GM19468 (cell line): Measurements from ENCODE around the gene CTBP2.
"Not testable (repeated sequence)": the region's sequence is repeated elsewhere in the genome, so short reads cannot be mapped to it uniquely, and the experiment has no call there.

Experiments used
- ATAC-seq: cut with Tn5 transposase; IDR thresholded peaks from one replicate; pipeline ENCODE4 v1.9.1; 2021; ENCODE audit warnings: mild to moderate bottlenecking, moderate library complexity, moderate number of reproducible peaks; ENCODE audit not compliant: unreplicated experiment; ENCODE audit errors: extremely low read depth

The CTBP2 gene

GRCh38 chr10:124993736-124994451 lies 166.5 kb downstream of the CTBP2 start:
- no peak for ATAC-seq

- ATAC-seq = no peak
Observed at GRCh38 chr10:124993345-124993708, 167.0 kb downstream of the CTBP2 start.

GRCh38 chr10:124992462-124993344 lies 167.7 kb downstream of the CTBP2 start:
- ATAC-seq = peak; percentile 55

- ATAC-seq = no peak
Observed at GRCh38 chr10:124991835-124992234, 168.5 kb downstream of the CTBP2 start.

- ATAC-seq = no peak
Observed at GRCh38 chr10:124990671-124991625, 169.4 kb downstream of the CTBP2 start.

- ATAC-seq = no peak
Observed at GRCh38 chr10:124989526-124989925, 170.8 kb downstream of the CTBP2 start.

- not testable (repeated sequence) for ATAC-seq
Observed at GRCh38 chr10:124988753-124989152, 171.6 kb downstream of the CTBP2 start.

GRCh38 chr10:124987788-124988187 lies 172.6 kb downstream of the CTBP2 start:
- ATAC-seq = no peak

GRCh38 chr10:124985162-124985561 lies 175.2 kb downstream of the CTBP2 start:
- ATAC-seq = no peak

GRCh38 chr10:124984376-124984775 lies 176.0 kb downstream of the CTBP2 start:
- ATAC-seq = no peak

- ATAC-seq = no peak
Observed at GRCh38 chr10:124983321-124983720, 177.0 kb downstream of the CTBP2 start.

GRCh38 chr10:124978376-124978725 lies 182.0 kb downstream of the CTBP2 start:
- ATAC-seq = no peak

- ATAC-seq = no peak
Observed at GRCh38 chr10:124977648-124978375, 182.6 kb downstream of the CTBP2 start.

- ATAC-seq = no peak
Observed at GRCh38 chr10:124977161-124977560, 183.2 kb downstream of the CTBP2 start.

- ATAC-seq = no peak
Observed at GRCh38 chr10:124975977-124976514, 184.3 kb downstream of the CTBP2 start.

- ATAC-seq = no peak
Observed at GRCh38 chr10:124974131-124974530, 186.2 kb downstream of the CTBP2 start.

- no peak for ATAC-seq
Observed at GRCh38 chr10:124972637-124973036, 187.7 kb downstream of the CTBP2 start.

- ATAC-seq = no peak
Observed at GRCh38 chr10:124971276-124971675, 189.1 kb downstream of the CTBP2 start.

GRCh38 chr10:124967255-124967654 lies 193.1 kb downstream of the CTBP2 start:
- ATAC-seq = no peak

- no peak for ATAC-seq
Observed at GRCh38 chr10:124966008-124966407, 194.4 kb downstream of the CTBP2 start.
